ENCODE data around the gene FAM20C. TPM values are rescaled to one million over a fixed set of nuclear protein-coding genes. Genes with fewer than 3 reads are reported as not detected.

Gene FAM20C
- total RNA-seq, 2 experiments from 2014 or later, result not detected

DNA sequence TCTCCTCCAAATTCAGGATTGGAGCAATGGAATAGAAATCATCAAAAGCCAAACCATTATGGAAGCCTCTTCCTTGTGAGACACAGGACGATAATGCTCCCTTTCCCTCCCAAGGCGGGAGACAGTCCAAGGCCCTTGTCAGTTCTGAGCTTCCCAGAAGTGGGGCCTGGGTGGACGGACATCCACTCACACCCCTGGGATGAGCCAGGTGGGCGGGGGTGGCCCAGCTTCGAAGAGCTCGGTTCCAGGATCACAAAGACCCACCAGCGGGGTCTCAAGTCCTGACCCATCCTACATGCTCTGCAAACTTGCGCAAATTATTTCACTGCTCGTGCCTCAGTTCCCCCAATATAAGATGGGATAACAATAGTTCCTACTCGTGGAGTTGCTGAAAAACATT is 87.5 kb downstream of the FAM20C start:
- TF ChIP-seq CTCF (conservative IDR thresholded peaks at IDR 0.05; ENCODE audit: low read length), result no peak
- no peak for TF ChIP-seq EZH2phosphoT487 (IDR thresholded peaks at IDR 0.05; ENCODE audit: borderline replicate concordance, low read depth, low read length)
- ChIA-PET POLR2A (no interaction called here), CTCF (ENCODE audit: unreplicated experiment) (no interaction called here)
- intact Hi-C loops (cut with micrococcal nuclease; ENCODE audit: unreplicated experiment), result no loop called here
- no peak for DNase-seq (ENCODE audit: low spot score)
- Histone ChIP-seq H2AFZ (ENCODE audit: low read length) (no peak overlapping the region), H3K4me1 (ENCODE audit: insufficient read depth, low read length, poor library complexity, severe bottlenecking) (no peaks in the 10 kb centered on the region), H3K36me3 (ENCODE audit: insufficient read depth, low read length) (no peaks in the 10 kb centered on the region), H3K79me2 (ENCODE audit: insufficient read depth, low read depth, low read length) (no peaks in the 10 kb centered on the region), H3K27ac (ENCODE audit: low read depth, low read length, poor library complexity, severe bottlenecking) (no peak overlapping the region), H3K4me2 (ENCODE audit: low read length) (no peak overlapping the region), H3K9me2 (ENCODE audit: insufficient read depth, low read length) (no peaks in the 10 kb centered on the region), H4K20me1 (ENCODE audit: insufficient read depth, low read length) (no peaks in the 10 kb centered on the region), H3K4me3 (ENCODE audit: low read depth, low read length, poor library complexity, severe bottlenecking) (no peak overlapping the region), H3K9me3 (ENCODE audit: low read length) (no peaks in the 10 kb centered on the region)
- BruUV-seq (replicated peaks), result no TSS peak

GRCh38 chr7:280461-280860 is 88.1 kb downstream of the FAM20C start:
- TF ChIP-seq CTCF (conservative IDR thresholded peaks at IDR 0.05; ENCODE audit: low read length) (no peak), EZH2phosphoT487 (IDR thresholded peaks at IDR 0.05; ENCODE audit: borderline replicate concordance, low read depth, low read length) (no peak)
- no peaks in the 10 kb centered on the region for H3K79me2 ChIP-seq (ENCODE audit: insufficient read depth, low read depth, low read length)
- H3K27ac ChIP-seq (ENCODE audit: low read depth, low read length, poor library complexity, severe bottlenecking), result no peak overlapping the region
- no peak overlapping the region for H3K4me3 ChIP-seq (ENCODE audit: low read depth, low read length, poor library complexity, severe bottlenecking)
- H3K9me2 ChIP-seq (ENCODE audit: insufficient read depth, low read length), result no peaks in the 10 kb centered on the region
- H3K9me3 ChIP-seq (ENCODE audit: low read length), result no peaks in the 10 kb centered on the region
- ChIA-PET POLR2A (no interaction called here), CTCF (ENCODE audit: unreplicated experiment) (no interaction called here)
- H4K20me1 ChIP-seq (ENCODE audit: insufficient read depth, low read length), result no peaks in the 10 kb centered on the region
- intact Hi-C loops (cut with micrococcal nuclease; ENCODE audit: unreplicated experiment), result no loop called here
- DNase-seq (ENCODE audit: low spot score), result no peak
- BruUV-seq (replicated peaks), result no TSS peak
- H3K36me3 ChIP-seq (ENCODE audit: insufficient read depth, low read length), result no peaks in the 10 kb centered on the region
- H3K4me1 ChIP-seq (ENCODE audit: insufficient read depth, low read length, poor library complexity, severe bottlenecking), result no peaks in the 10 kb centered on the region
- H2AFZ ChIP-seq (ENCODE audit: low read length), result no peak overlapping the region
- no peak overlapping the region for H3K4me2 ChIP-seq (ENCODE audit: low read length)

DNA sequence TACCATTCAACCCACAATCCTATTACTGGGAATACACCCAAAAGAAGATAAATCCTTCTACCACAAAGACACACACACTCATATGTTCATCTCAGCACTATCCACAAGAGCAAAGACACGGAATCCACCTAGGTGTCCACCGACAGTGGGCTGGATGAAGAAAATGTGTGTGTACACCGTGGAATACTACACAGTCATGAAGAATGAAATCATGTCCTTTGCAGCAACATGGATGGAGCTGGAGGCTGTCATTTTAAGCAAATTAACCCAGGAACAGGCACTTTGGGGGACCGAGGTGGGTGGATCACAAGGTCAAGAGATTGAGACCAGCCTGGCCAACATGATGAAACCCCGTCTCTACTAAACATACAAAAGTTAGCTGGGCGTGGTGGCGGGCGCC is 89.3 kb downstream of the FAM20C start:
- H4K20me1 ChIP-seq (ENCODE audit: insufficient read depth, low read length), result no peaks in the 10 kb centered on the region
- no TSS peak for BruUV-seq (replicated peaks)
- CTCF ChIA-PET (ENCODE audit: unreplicated experiment), result no interaction called here

More for the DNA sequence above, 89.3 kb downstream of the FAM20C start:
- Histone ChIP-seq H3K4me3 (ENCODE audit: low read depth, low read length, poor library complexity, severe bottlenecking) (no peak overlapping the region), H2AFZ (ENCODE audit: low read length) (no peak overlapping the region), H3K9me3 (ENCODE audit: low read length) (no peaks in the 10 kb centered on the region), H3K4me2 (ENCODE audit: low read length) (no peak overlapping the region), H3K79me2 (ENCODE audit: insufficient read depth, low read depth, low read length) (no peaks in the 10 kb centered on the region), H3K27ac (ENCODE audit: low read depth, low read length, poor library complexity, severe bottlenecking) (no peak overlapping the region), H3K9me2 (ENCODE audit: insufficient read depth, low read length) (no peaks in the 10 kb centered on the region), H3K4me1 (ENCODE audit: insufficient read depth, low read length, poor library complexity, severe bottlenecking) (no peaks in the 10 kb centered on the region), H3K36me3 (ENCODE audit: insufficient read depth, low read length) (no peaks in the 10 kb centered on the region)
- intact Hi-C loops (cut with micrococcal nuclease; ENCODE audit: unreplicated experiment), result no loop called here
- DNase-seq (ENCODE audit: low spot score), result no peak
- TF ChIP-seq CTCF (conservative IDR thresholded peaks at IDR 0.05; ENCODE audit: low read length), result no peak
- TF ChIP-seq EZH2phosphoT487 (IDR thresholded peaks at IDR 0.05; ENCODE audit: borderline replicate concordance, low read depth, low read length), result no peak
- POLR2A ChIA-PET, result interaction anchor here (0.6 kb wide), 1 partner anchor 300 kb away, joined by 3 read pairs; no protein-coding TSS in a partner anchor
